DOHH2 (cell line): ENCODE results near the gene LY6G5C.

ENCODE experiments used
- H3F3A ChIP-seq: fragments of 200-600 bp; sonication (generic), shearing (Covaris generic); 2 replicates; pipeline ENCODE4 v1.6.0; 2016; ENCODE audit warnings: antibody characterized with exemption, mild to moderate bottlenecking; ENCODE audit not compliant: control insufficient read depth, insufficient read depth
- H3K27ac ChIP-seq: fragments of 200-600 bp; sonication (generic); 2 replicates; pipeline ENCODE4 v1.5.1; 2014; ENCODE audit warnings: low read depth, mild to moderate bottlenecking, low read length, moderate library complexity
- H3K27me3 ChIP-seq: fragments of 200-600 bp; sonication (generic); 2 replicates; pipeline ENCODE4 v1.6.1; 2014; ENCODE audit warnings: mild to moderate bottlenecking, low read length, mixed read lengths; ENCODE audit not compliant: control insufficient read depth
- H3K36me3 ChIP-seq: fragments of 200-600 bp; sonication (generic); 2 replicates; pipeline ENCODE4 v1.6.1; 2014; ENCODE audit warnings: mild to moderate bottlenecking, low read length, moderate library complexity, mixed read lengths; ENCODE audit not compliant: control insufficient read depth
- H3K4me1 ChIP-seq: fragments of 200-600 bp; sonication (generic); 2 replicates; pipeline ENCODE4 v1.6.1; 2014; ENCODE audit warnings: mild to moderate bottlenecking, low read length, mixed read lengths; ENCODE audit not compliant: control insufficient read depth
- H3K4me2 ChIP-seq: fragments of 200-600 bp; sonication (generic); 2 replicates; pipeline ENCODE4 v1.6.0; 2014; ENCODE audit warnings: mild to moderate bottlenecking, low read length, moderate library complexity
- H3K4me3 ChIP-seq: fragments of 200-600 bp; sonication (generic); 2 replicates; pipeline ENCODE4 v1.5.1; 2014; ENCODE audit warnings: mild to moderate bottlenecking, low read length, mixed read lengths
- H3K79me2 ChIP-seq: fragments of 200-600 bp; sonication (generic); 2 replicates; pipeline ENCODE4 v1.6.1; 2014; ENCODE audit warnings: mild to moderate bottlenecking, low read length, mixed read lengths; ENCODE audit not compliant: control insufficient read depth
- H3K9me2 ChIP-seq: fragments of 200-600 bp; sonication (generic); replicated peaks from 2 replicates; pipeline ENCODE4 v1.6.1; 2014; ENCODE audit warnings: mild to moderate bottlenecking, low read length, mixed read lengths; ENCODE audit not compliant: control insufficient read depth
- H3K9me3 ChIP-seq: fragments of 200-600 bp; sonication (generic); 2 replicates; pipeline ENCODE4 v1.6.1; 2014; ENCODE audit warnings: antibody characterized with exemption, low read length, mixed read lengths; ENCODE audit not compliant: control insufficient read depth, insufficient read depth
- H4K20me1 ChIP-seq: fragments of 200-600 bp; sonication (generic); 2 replicates; pipeline ENCODE4 v1.6.0; 2014; ENCODE audit warnings: low read depth, mild to moderate bottlenecking, antibody characterized with exemption, low read length, moderate library complexity; ENCODE audit not compliant: control insufficient read depth, insufficient read depth
- CTCF ChIP-seq: fragments of 200-600 bp; sonication (generic); IDR thresholded peaks from one replicate; pipeline ENCODE4 v1.5.1; 2014; ENCODE audit warnings: antibody characterized with exemption, mild to moderate bottlenecking, low read depth, low read length; ENCODE audit not compliant: poor library complexity, severe bottlenecking
- EZH2phosphoT487 ChIP-seq: fragments of 200-600 bp; sonication (generic); IDR thresholded peaks from 2 replicates; pipeline ENCODE4 v1.6.1; 2017; ENCODE audit warnings: borderline replicate concordance, mild to moderate bottlenecking, antibody characterized with exemption, low read length, moderate library complexity, mixed read lengths

The LY6G5C gene

GRCh38 chr6:31720196-31720770 is 39.4 kb upstream of the LY6G5C start:
- TF ChIP-seq EZH2phosphoT487 (no peak), CTCF (no peak)
- H3K27ac ChIP-seq: no peak overlapping the region
- no peaks in the 10 kb centered on the region for H3K36me3 ChIP-seq
- H3K4me2 ChIP-seq: no peak overlapping the region
- no peaks in the 10 kb centered on the region for H3K4me1 ChIP-seq
- H3F3A ChIP-seq: no peaks in the 10 kb centered on the region
- peaks cover 10% of the 10 kb centered on the region; the same call in 1 of the 2 replicates for H3K27me3 ChIP-seq
- no peaks in the 10 kb centered on the region for H3K9me2 ChIP-seq
- H3K79me2 ChIP-seq: no peaks in the 10 kb centered on the region
- H3K9me3 ChIP-seq: no peaks in the 10 kb centered on the region
- H3K4me3 ChIP-seq: no peak overlapping the region
- no peaks in the 10 kb centered on the region for H4K20me1 ChIP-seq

GRCh38 chr6:31719001-31719400 is 38.1 kb upstream of the LY6G5C start:
- H3K27ac ChIP-seq: no peak overlapping the region
- H3K4me3 ChIP-seq: no peak overlapping the region
- TF ChIP-seq EZH2phosphoT487: no peak
- TF ChIP-seq CTCF: no peak
- no peaks in the 10 kb centered on the region for H3K79me2 ChIP-seq
- no peaks in the 10 kb centered on the region for H3K9me3 ChIP-seq
- H3F3A ChIP-seq: no peaks in the 10 kb centered on the region
- H3K27me3 ChIP-seq: peaks cover 19% of the 10 kb centered on the region
- no peaks in the 10 kb centered on the region for H4K20me1 ChIP-seq
- H3K36me3 ChIP-seq: no peaks in the 10 kb centered on the region
- H3K4me1 ChIP-seq: no peaks in the 10 kb centered on the region
- H3K9me2 ChIP-seq: no peaks in the 10 kb centered on the region
- no peak overlapping the region for H3K4me2 ChIP-seq

GRCh38 chr6:31718265-31718664 is 37.4 kb upstream of the LY6G5C start:
- Histone ChIP-seq H4K20me1 (no peaks in the 10 kb centered on the region), H3K4me1 (no peaks in the 10 kb centered on the region), H3K9me3 (no peaks in the 10 kb centered on the region), H3K27me3 (peaks cover 23% of the 10 kb centered on the region), H3K4me2 (no peak overlapping the region), H3K36me3 (no peaks in the 10 kb centered on the region), H3K9me2 (no peaks in the 10 kb centered on the region), H3K79me2 (no peaks in the 10 kb centered on the region), H3F3A (no peaks in the 10 kb centered on the region), H3K27ac (no peak overlapping the region), H3K4me3 (no peak overlapping the region)
- TF ChIP-seq CTCF: no peak
- no peak for TF ChIP-seq EZH2phosphoT487
